SK-N-SH (cell line): ENCODE data around the gene GRIK3. TPM values are rescaled to one million over a fixed set of nuclear protein-coding genes. Genes with fewer than 3 reads are reported as not detected.

ENCODE experiments used
- CTCF ChIA-PET: fragments of 300-600, 350-600 bp; formaldehyde crosslinking; extraction: SDS; loops from one replicate; lab custom pipeline; 2021; lab: Yijun Ruan, JAX
- POLR2A ChIA-PET: fragments of 350-600 bp; sonication (Branson Sonifier 250); formaldehyde crosslinking; extraction: SDS; loops from one replicate; lab custom pipeline; 2020; ENCODE audit warnings: antibody characterized with exemption, inconsistent platforms; lab: Yijun Ruan, JAX
- DNase-seq: peaks from one replicate; pipeline ENCODE4 v3.0.0; 2012
- H2AFZ ChIP-seq: fragments of 200-600 bp; sonication (generic); 2 replicates; pipeline ENCODE4 v1.8.1; 2016; ENCODE audit warnings: antibody characterized with exemption, mild to moderate bottlenecking, low read depth
- H3F3A ChIP-seq: fragments of 200-600 bp; sonication (generic); replicated peaks from 2 replicates; pipeline ENCODE3; 2016; ENCODE audit warnings: antibody characterized with exemption, mild to moderate bottlenecking; ENCODE audit not compliant: insufficient read depth
- H3K27ac ChIP-seq, 2 experiments: fragments of 200-500 bp in 1 of 2; fragments of 200-600 bp in 1 of 2; sonication (Bioruptor generic) in 1 of 2; sonication (generic), shearing (Covaris generic) in 1 of 2; 2 replicates each; pipeline versions ENCODE4 v1.5.1 to v1.6.1; 2014 to 2016; ENCODE audit warnings: low read depth in 2 of 2, inconsistent platforms in 1 of 2, low read length in 1 of 2, mild to moderate bottlenecking in 1 of 2, mixed read lengths in 1 of 2
- H3K27me3 ChIP-seq: fragments of 200-600 bp; sonication (generic), shearing (Covaris generic); 2 replicates; pipeline ENCODE4 v1.6.1; 2016; ENCODE audit warnings: mixed run types; ENCODE audit not compliant: insufficient read depth
- H3K36me3 ChIP-seq, 2 experiments: fragments of 200-500 bp in 1 of 2; fragments of 200-600 bp in 1 of 2; sonication (Bioruptor generic) in 1 of 2; sonication (generic) in 1 of 2; replicated peaks in 1 of 2; 2 replicates each; pipeline versions ENCODE3 to v1.5.1; 2014 to 2016; ENCODE audit warnings: low read length in 1 of 2, mild to moderate bottlenecking in 1 of 2; ENCODE audit not compliant: insufficient read depth in 2 of 2, control insufficient read depth in 1 of 2
- H3K4me1 ChIP-seq, 2 experiments: fragments of 200-500 bp in 1 of 2; fragments of 200-600 bp in 1 of 2; sonication (Bioruptor generic) in 1 of 2; sonication (generic), shearing (Covaris generic) in 1 of 2; 2 replicates each; pipeline versions ENCODE4 v1.5.1 to v1.6.1; 2014 to 2016; ENCODE audit warnings: low read depth in 1 of 2, low read length in 1 of 2, mixed run types in 1 of 2; ENCODE audit not compliant: insufficient read depth in 2 of 2, control insufficient read depth in 1 of 2
- H3K4me2 ChIP-seq: fragments of 200-600 bp; sonication (generic), shearing (Covaris generic); 2 replicates; pipeline ENCODE4 v1.6.1; 2017; ENCODE audit warnings: mixed run types
- H3K4me3 ChIP-seq, 2 experiments: fragments of 200-500 bp in 1 of 2; fragments of 200-600 bp in 1 of 2; sonication (Bioruptor generic) in 1 of 2; sonication (generic), shearing (Covaris generic) in 1 of 2; 2 replicates each; pipeline versions ENCODE4 v1.5.1 to v1.8.1; 2014 to 2016; ENCODE audit warnings: low read depth in 2 of 2, inconsistent platforms in 1 of 2, low read length in 1 of 2, mild to moderate bottlenecking in 1 of 2, mixed read lengths in 1 of 2, moderate library complexity in 1 of 2
- H3K79me2 ChIP-seq: fragments of 200-600 bp; sonication (generic); 2 replicates; pipeline ENCODE4 v1.8.1; 2017; ENCODE audit warnings: mild to moderate bottlenecking; ENCODE audit not compliant: insufficient read depth
- H3K9ac ChIP-seq: fragments of 200-600 bp; sonication (generic); 2 replicates; pipeline ENCODE4 v1.6.1; 2017; ENCODE audit warnings: mixed run types
- H3K9me2 ChIP-seq: fragments of 200-600 bp; sonication (generic); 2 replicates; pipeline ENCODE4 v1.6.1; 2017; ENCODE audit warnings: mixed run types
- H3K9me3 ChIP-seq: fragments of 200-600 bp; sonication (generic); 2 replicates; pipeline ENCODE4 v1.6.1; 2017; ENCODE audit warnings: mixed run types, mild to moderate bottlenecking, moderate library complexity
- H4K20me1 ChIP-seq: fragments of 200-600 bp; sonication (generic); 2 replicates; pipeline ENCODE4 v1.6.1; 2017; ENCODE audit warnings: mild to moderate bottlenecking, mixed run types; ENCODE audit not compliant: insufficient read depth
- CHD2 ChIP-seq: fragments of 150-350 bp; IDR thresholded peaks from 2 replicates; pipeline ENCODE4 v1.6.1; 2018; ENCODE audit warnings: low read length; ENCODE audit not compliant: partially characterized antibody
- ELF1 ChIP-seq: IDR thresholded peaks from 2 replicates; pipeline ENCODE4 v1.4.0; 2012
- EP300 ChIP-seq, 2 experiments: IDR thresholded peaks; 2 replicates each; pipeline versions ENCODE4 v1.4.0 to v1.6.1; 2012; ENCODE audit warnings: borderline replicate concordance in 1 of 2, low read depth in 1 of 2, low read length in 1 of 2
- FOSL2 ChIP-seq: IDR thresholded peaks from 2 replicates; pipeline ENCODE4 v1.4.0; 2012; ENCODE audit warnings: low read depth, mild to moderate bottlenecking, moderate library complexity, borderline replicate concordance
- FOXJ3 ChIP-seq: sonication (generic); formaldehyde crosslinking; IDR thresholded peaks from 2 replicates; pipeline ENCODE4 v1.5.1; 2020; ENCODE audit warnings: mild to moderate bottlenecking, missing genetic modification reagents
- GATA2 ChIP-seq: sonication (generic); formaldehyde crosslinking; IDR thresholded peaks from 2 replicates; pipeline ENCODE4 v1.5.0; 2020; ENCODE audit warnings: mild to moderate bottlenecking, missing genetic modification reagents
- JUND ChIP-seq: IDR thresholded peaks from 2 replicates; pipeline ENCODE4 v1.4.0; 2012
- MXI1 ChIP-seq: IDR thresholded peaks from 2 replicates; pipeline ENCODE4 v1.6.1; 2012; ENCODE audit warnings: mild to moderate bottlenecking, low read depth, low read length, improper control_type of control experiment
- NFIC ChIP-seq: IDR thresholded peaks from 2 replicates; pipeline ENCODE4 v1.4.0; 2012; ENCODE audit warnings: borderline replicate concordance
- NRF1 ChIP-seq: IDR thresholded peaks from 2 replicates; pipeline ENCODE4 v1.6.1; 2012; ENCODE audit warnings: low read depth, mild to moderate bottlenecking, low read length
- POLR2AphosphoS5 ChIP-seq: IDR thresholded peaks from 2 replicates; pipeline ENCODE4 v1.6.1; 2012; ENCODE audit warnings: low read depth, low read length
- RAD21 ChIP-seq: IDR thresholded peaks from 2 replicates; pipeline ENCODE4 v1.6.1; 2012; ENCODE audit warnings: mild to moderate bottlenecking, low read length
- RCOR1 ChIP-seq: fragments of 150-350 bp; IDR thresholded peaks from 2 replicates; pipeline ENCODE4 v1.6.1; 2017; ENCODE audit warnings: antibody characterized with exemption, low read length
- RFX5 ChIP-seq: IDR thresholded peaks from 2 replicates; pipeline ENCODE4 v1.6.1; 2012; ENCODE audit warnings: mild to moderate bottlenecking, improper control_type of control experiment, low read length
- SIN3A ChIP-seq: IDR thresholded peaks from 2 replicates; pipeline ENCODE4 v1.6.1; 2012; ENCODE audit warnings: low read depth, mild to moderate bottlenecking, low read length, moderate library complexity, borderline replicate concordance
- TAF1 ChIP-seq: IDR thresholded peaks from 2 replicates; pipeline ENCODE4 v1.6.1; 2012; ENCODE audit warnings: low read depth, mild to moderate bottlenecking, low read length, moderate library complexity, borderline replicate concordance
- TCF12 ChIP-seq: IDR thresholded peaks from 2 replicates; pipeline ENCODE4 v1.4.0; 2012
- WGBS: methylation state at CpG from one replicate; pipeline ENCODE4 v1.1.6; 2017; ENCODE audit warnings: low lambda C conversion rate; 5-methylcytosine and 5-hydroxymethylcytosine counted together
- polyA plus RNA-seq, 3 experiments: library from polyadenylated mRNA; depleted of rRNA; stranded (reverse); fragments of >200 nt; gene quantifications; 2 replicates each; pipeline ENCODE4 v1.2.3, GENCODE V29; 2012
- TF ChIP-seq, protein P1 (sequence below): IDR thresholded peaks from 2 replicates; pipeline ENCODE4; 2012
- TF ChIP-seq, protein P2 (sequence below): fragments of 200-600 bp; sonication (generic); IDR thresholded peaks from 2 replicates; pipeline ENCODE4 v1.6.1; 2017; ENCODE audit warnings: antibody characterized with exemption, mild to moderate bottlenecking, moderate library complexity
- TF ChIP-seq, protein P3 (sequence below): fragments of 150-350 bp; IDR thresholded peaks from 2 replicates; pipeline ENCODE4 v1.6.1; 2017; ENCODE audit warnings: antibody characterized with exemption, low read length, low read depth, borderline replicate concordance
- TF ChIP-seq, protein P4 (sequence below): IDR thresholded peaks from 2 replicates; pipeline ENCODE4 v1.4.0; 2012; ENCODE audit warnings: low read depth
- TF ChIP-seq, protein P5 (sequence below): fragments of 150-350 bp; IDR thresholded peaks from 2 replicates; pipeline ENCODE4 v1.6.1; 2016; ENCODE audit warnings: mild to moderate bottlenecking, low read depth, low read length

The GRIK3 gene
- polyA plus RNA-seq, 1 of the 3 experiments (the other 2 are of a cell fraction): not detected

DNA sequence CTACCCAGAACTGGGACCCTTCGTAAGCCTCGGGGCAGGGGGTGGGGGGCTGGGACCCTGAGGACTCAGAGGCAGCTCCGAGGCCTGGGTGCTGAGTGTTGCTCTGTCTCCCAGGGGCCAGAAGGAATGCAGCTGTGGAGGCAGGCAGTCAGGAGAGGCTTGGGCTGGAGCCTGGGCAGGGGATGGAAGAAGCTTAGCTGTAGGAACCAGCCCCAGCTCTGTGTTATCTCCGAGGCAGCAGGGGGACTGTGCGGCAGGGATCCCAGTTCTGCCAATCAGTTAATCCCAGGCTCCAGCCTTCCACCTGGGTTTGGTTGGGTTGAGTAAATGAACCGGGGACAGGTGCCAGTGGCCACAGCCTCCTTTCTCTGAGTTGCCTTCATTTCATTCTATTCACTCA lies 8.2 kb upstream of the GRIK3 start:
- H3K27ac ChIP-seq: no peak overlapping the region
- no peaks in the 10 kb centered on the region for H3K79me2 ChIP-seq
- no peaks in the 10 kb centered on the region for H4K20me1 ChIP-seq
- no peaks in the 10 kb centered on the region for H3K9me3 ChIP-seq
- CTCF ChIA-PET: interaction anchor here (1.7 kb wide), 1 partner anchor 13 kb away, joined by 6 read pairs; no protein-coding TSS in a partner anchor
- DNase-seq: no peak
- no peaks in the 10 kb centered on the region for H3K9me2 ChIP-seq
- H3F3A ChIP-seq: no peaks in the 10 kb centered on the region
- no peak overlapping the region for H2AFZ ChIP-seq
- H3K9ac ChIP-seq: no peak overlapping the region
- H3K4me1 ChIP-seq: no peaks in the 10 kb centered on the region; a peak in 1 of 4 replicates
- H3K4me2 ChIP-seq: no peak overlapping the region
- H3K36me3 ChIP-seq: no peaks in the 10 kb centered on the region
- no peak for TF ChIP-seq TCF12
- TF ChIP-seq, protein P1, sequence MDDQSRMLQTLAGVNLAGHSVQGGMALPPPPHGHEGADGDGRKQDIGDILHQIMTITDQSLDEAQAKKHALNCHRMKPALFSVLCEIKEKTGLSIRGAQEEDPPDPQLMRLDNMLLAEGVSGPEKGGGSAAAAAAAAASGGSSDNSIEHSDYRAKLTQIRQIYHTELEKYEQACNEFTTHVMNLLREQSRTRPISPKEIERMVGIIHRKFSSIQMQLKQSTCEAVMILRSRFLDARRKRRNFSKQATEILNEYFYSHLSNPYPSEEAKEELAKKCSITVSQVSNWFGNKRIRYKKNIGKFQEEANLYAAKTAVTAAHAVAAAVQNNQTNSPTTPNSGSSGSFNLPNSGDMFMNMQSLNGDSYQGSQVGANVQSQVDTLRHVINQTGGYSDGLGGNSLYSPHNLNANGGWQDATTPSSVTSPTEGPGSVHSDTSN: no peak
- no peak for TF ChIP-seq FOXJ3 (CRISPR knock-in tag)
- no peak for TF ChIP-seq NFIC
- TF ChIP-seq NRF1: no peak
- no peak for TF ChIP-seq POLR2AphosphoS5
- TF ChIP-seq RFX5: no peak
- TF ChIP-seq, protein P2, sequence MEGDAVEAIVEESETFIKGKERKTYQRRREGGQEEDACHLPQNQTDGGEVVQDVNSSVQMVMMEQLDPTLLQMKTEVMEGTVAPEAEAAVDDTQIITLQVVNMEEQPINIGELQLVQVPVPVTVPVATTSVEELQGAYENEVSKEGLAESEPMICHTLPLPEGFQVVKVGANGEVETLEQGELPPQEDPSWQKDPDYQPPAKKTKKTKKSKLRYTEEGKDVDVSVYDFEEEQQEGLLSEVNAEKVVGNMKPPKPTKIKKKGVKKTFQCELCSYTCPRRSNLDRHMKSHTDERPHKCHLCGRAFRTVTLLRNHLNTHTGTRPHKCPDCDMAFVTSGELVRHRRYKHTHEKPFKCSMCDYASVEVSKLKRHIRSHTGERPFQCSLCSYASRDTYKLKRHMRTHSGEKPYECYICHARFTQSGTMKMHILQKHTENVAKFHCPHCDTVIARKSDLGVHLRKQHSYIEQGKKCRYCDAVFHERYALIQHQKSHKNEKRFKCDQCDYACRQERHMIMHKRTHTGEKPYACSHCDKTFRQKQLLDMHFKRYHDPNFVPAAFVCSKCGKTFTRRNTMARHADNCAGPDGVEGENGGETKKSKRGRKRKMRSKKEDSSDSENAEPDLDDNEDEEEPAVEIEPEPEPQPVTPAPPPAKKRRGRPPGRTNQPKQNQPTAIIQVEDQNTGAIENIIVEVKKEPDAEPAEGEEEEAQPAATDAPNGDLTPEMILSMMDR: no peak
- TF ChIP-seq TAF1: no peak
- TF ChIP-seq EP300 (IDR thresholded peaks at IDR 0.05; ENCODE audit: borderline replicate concordance in 1 of 2, low read depth in 1 of 2, low read length in 1 of 2): no peak
- TF ChIP-seq RAD21: no peak
- TF ChIP-seq JUND: no peak
- no peak for TF ChIP-seq ELF1
- H3K27me3 ChIP-seq: no peaks in the 10 kb centered on the region
- 18% methylated on average over 4 of the region's 6 CpGs for WGBS
- H3K4me3 ChIP-seq: no peak overlapping the region
- POLR2A ChIA-PET: no interaction called here

DNA sequence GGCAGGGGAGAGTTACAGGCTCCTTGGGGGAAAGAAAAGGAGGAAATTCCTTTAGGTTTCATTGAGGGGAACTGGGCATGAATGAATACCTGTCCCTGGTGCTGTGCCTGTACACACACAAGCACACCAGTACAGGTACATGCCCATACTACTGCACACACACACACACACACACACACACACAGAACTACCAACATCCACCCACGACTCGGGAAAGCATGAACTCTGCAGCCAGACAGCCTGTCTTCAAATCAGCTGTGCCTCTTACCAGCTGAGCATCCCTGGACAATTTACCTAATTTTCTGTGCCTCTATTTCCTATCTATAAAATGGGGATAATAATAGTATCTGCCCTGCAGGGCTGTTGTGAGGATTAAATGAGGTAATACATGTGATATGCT lies 7.2 kb upstream of the GRIK3 start:
- no peak overlapping the region for H2AFZ ChIP-seq
- H4K20me1 ChIP-seq: no peaks in the 10 kb centered on the region
- no peak for DNase-seq
- H3K4me3 ChIP-seq: no peak overlapping the region
- TF ChIP-seq MXI1: no peak
- TF ChIP-seq, protein P3, sequence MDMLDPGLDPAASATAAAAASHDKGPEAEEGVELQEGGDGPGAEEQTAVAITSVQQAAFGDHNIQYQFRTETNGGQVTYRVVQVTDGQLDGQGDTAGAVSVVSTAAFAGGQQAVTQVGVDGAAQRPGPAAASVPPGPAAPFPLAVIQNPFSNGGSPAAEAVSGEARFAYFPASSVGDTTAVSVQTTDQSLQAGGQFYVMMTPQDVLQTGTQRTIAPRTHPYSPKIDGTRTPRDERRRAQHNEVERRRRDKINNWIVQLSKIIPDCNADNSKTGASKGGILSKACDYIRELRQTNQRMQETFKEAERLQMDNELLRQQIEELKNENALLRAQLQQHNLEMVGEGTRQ: no peak
- no peak for TF ChIP-seq TAF1
- no peak for TF ChIP-seq FOSL2
- TF ChIP-seq, protein P4, sequence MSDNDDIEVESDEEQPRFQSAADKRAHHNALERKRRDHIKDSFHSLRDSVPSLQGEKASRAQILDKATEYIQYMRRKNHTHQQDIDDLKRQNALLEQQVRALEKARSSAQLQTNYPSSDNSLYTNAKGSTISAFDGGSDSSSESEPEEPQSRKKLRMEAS: no peak
- no peak for TF ChIP-seq ELF1
- TF ChIP-seq POLR2AphosphoS5: no peak
- TF ChIP-seq NRF1: no peak
- no peak for TF ChIP-seq JUND
- TF ChIP-seq GATA2 (CRISPR knock-in tag): no peak
- TF ChIP-seq CHD2: no peak
- TF ChIP-seq, protein P5, sequence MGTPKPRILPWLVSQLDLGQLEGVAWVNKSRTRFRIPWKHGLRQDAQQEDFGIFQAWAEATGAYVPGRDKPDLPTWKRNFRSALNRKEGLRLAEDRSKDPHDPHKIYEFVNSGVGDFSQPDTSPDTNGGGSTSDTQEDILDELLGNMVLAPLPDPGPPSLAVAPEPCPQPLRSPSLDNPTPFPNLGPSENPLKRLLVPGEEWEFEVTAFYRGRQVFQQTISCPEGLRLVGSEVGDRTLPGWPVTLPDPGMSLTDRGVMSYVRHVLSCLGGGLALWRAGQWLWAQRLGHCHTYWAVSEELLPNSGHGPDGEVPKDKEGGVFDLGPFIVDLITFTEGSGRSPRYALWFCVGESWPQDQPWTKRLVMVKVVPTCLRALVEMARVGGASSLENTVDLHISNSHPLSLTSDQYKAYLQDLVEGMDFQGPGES: no peak
- no peak for TF ChIP-seq NFIC
- no peak for TF ChIP-seq SIN3A
- no peak for TF ChIP-seq RCOR1
- no peak for TF ChIP-seq FOXJ3 (CRISPR knock-in tag)
- H3K4me1 ChIP-seq: no peaks in the 10 kb centered on the region; a peak in 1 of 4 replicates
- H3K27ac ChIP-seq: no peak overlapping the region
- ChIA-PET CTCF (no interaction called here), POLR2A (no interaction called here)
- no peak overlapping the region for H3K4me2 ChIP-seq
- H3K79me2 ChIP-seq: no peaks in the 10 kb centered on the region
- no peaks in the 10 kb centered on the region for H3K9me2 ChIP-seq
- no peaks in the 10 kb centered on the region for H3K36me3 ChIP-seq
- no peaks in the 10 kb centered on the region for H3F3A ChIP-seq
- no peak overlapping the region for H3K9ac ChIP-seq
- 17% methylated on average over 2 of the region's 2 CpGs for WGBS
- H3K9me3 ChIP-seq: no peaks in the 10 kb centered on the region
- no peaks in the 10 kb centered on the region for H3K27me3 ChIP-seq
